ENCODE data around the gene FGF11.

Gene FGF11

DNA sequence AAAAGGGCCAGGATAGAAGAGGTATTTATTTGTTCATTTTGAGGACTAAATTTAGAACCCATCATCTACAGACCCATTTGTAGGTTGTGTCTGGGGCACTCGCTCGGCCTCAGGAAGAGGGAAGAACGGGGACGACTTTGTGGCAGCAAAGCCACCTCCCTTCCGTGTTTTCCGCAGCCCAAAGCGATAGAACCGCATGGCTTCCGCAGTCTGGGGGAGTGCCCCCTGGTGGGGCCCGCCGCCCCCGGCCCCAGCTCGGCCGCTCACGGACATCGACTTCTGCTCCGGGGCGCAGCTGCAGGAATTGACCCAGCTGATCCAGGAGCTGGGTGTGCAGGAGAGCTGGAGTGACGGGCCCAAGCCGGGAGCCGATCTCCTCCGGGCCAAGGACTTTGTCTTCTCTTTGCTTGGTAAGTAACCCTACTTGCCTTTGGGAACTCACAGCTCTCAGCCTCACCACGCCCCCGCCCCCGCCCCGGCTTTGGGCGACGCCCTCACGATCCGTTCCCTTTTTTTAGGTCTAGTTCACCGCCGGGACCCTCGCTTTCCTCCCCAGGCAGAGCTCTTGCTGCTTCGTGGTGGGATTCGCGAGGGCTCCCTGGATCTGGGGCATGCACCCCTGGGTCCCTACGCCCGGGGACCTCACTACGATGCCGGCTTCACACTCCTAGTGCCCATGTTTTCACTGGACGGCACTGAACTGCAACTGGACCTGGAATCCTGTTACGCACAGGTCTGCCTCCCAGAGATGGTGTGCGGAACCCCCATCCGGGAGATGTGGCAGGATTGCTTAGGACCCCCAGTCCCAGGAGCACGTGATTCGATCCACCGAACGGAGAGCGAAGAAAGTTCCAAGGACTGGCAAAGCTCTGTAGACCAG, 3.4 kb upstream of the FGF11 start:
- peak; percentile 54 for DNase-seq (ENCODE audit: extremely low spot score)
- ChIA-PET CTCF (interaction anchor here (0.8 to 5.3 kb wide), 19 partner anchors 10 to 251 kb away, joined by 3 to 43 read pairs (median 4); partner anchors contain the start of genes CHRNB1, POLR2A, SENP3 and SPEM2), POLR2A (interaction anchor here (0.5 to 1.8 kb wide), 4 partner anchors 32 to 110 kb away, joined by 3 to 12 read pairs (median 6); partner anchors contain the start of genes POLR2A and TMEM256)
- TF ChIP-seq, protein P1, sequence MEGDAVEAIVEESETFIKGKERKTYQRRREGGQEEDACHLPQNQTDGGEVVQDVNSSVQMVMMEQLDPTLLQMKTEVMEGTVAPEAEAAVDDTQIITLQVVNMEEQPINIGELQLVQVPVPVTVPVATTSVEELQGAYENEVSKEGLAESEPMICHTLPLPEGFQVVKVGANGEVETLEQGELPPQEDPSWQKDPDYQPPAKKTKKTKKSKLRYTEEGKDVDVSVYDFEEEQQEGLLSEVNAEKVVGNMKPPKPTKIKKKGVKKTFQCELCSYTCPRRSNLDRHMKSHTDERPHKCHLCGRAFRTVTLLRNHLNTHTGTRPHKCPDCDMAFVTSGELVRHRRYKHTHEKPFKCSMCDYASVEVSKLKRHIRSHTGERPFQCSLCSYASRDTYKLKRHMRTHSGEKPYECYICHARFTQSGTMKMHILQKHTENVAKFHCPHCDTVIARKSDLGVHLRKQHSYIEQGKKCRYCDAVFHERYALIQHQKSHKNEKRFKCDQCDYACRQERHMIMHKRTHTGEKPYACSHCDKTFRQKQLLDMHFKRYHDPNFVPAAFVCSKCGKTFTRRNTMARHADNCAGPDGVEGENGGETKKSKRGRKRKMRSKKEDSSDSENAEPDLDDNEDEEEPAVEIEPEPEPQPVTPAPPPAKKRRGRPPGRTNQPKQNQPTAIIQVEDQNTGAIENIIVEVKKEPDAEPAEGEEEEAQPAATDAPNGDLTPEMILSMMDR (IDR thresholded peaks at IDR 0.05; ENCODE audit: control extremely low read depth, extremely low read depth, low read depth, missing control alignments), result peak; percentile 17

DNA sequence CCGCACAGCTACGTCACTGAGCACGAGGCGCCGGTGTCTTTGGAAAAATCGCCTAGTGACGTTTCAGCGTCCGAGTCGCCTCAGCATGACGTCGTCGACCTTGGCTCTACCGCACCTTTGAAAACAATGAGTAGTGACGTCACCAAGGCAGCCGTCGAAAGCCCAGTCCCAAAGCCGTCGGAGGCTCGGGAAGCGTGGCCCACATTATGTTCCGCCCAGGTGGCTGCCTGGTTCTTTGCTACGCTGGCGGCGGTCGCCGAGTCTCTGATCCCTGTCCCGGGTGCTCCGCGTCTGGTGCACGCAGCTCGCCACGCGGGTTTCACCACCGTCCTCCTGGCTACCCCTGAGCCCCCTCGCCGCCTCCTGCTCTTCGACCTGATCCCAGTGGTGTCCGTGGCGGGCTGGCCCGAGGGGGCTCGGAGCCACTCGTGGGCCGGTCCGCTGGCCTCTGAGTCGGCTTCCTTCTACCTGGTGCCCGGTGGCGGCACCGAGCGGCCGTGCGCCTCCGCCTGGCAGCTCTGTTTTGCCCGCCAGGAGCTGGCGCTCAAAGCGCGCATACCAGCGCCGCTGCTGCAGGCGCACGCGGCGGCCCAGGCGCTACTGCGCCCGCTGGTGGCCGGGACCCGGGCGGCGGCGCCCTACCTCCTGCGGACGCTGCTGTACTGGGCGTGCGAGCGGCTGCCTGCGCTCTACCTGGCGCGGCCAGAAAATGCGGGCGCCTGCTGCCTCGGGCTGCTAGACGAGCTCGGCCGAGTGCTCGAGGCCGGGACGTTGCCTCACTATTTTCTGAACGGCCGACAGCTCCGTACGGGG, 2.5 kb upstream of the FGF11 start:
- POLR2A ChIA-PET, result interaction anchor here (1.2 to 1.8 kb wide), 2 partner anchors 33 to 47 kb away, joined by 6 to 12 read pairs; partner anchors contain the start of genes POLR2A and TMEM256
- peak; percentile 71 for DNase-seq (ENCODE audit: extremely low spot score)
- TF ChIP-seq, protein P1 (IDR thresholded peaks at IDR 0.05; ENCODE audit: control extremely low read depth, extremely low read depth, low read depth, missing control alignments), result peak; percentile 92
- CTCF ChIA-PET, result interaction anchor here (0.8 to 5.3 kb wide), 20 partner anchors 9 to 152 kb away, joined by 3 to 43 read pairs (median 4); partner anchors contain the start of genes CHRNB1, POLR2A, SENP3 and SPEM2

DNA sequence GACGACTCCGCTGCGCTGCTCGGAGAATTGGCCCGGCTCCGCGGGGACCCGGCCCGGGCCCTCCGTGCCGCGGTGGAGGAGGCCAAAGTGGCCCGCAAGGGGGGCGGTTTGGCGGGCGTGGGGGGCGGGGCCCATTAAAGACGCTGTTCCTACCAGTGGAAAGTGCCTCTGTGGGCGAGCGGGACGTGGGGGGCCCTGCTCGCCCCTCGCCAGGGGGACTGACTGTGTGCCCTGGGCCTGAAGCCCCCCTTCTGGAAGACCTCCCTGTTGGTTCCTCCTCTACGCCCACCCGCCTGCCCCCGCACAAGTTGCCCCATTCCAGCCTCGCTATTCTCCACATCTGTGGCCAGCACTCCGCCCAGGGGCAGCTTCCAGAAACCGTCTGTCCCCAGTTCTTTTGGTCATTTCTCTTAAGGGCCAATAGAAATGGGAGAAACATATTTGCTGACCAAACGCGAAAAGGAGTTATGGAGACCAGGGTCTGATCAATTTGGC, 1.9 kb upstream of the FGF11 start:
- no peak for DNase-seq (ENCODE audit: extremely low spot score)
- CTCF ChIA-PET, result interaction anchor here (0.9 to 5.3 kb wide), 17 partner anchors 8 to 152 kb away, joined by 3 to 43 read pairs (median 4); partner anchors contain the start of genes CHRNB1, POLR2A, SENP3 and SPEM2

DNA sequence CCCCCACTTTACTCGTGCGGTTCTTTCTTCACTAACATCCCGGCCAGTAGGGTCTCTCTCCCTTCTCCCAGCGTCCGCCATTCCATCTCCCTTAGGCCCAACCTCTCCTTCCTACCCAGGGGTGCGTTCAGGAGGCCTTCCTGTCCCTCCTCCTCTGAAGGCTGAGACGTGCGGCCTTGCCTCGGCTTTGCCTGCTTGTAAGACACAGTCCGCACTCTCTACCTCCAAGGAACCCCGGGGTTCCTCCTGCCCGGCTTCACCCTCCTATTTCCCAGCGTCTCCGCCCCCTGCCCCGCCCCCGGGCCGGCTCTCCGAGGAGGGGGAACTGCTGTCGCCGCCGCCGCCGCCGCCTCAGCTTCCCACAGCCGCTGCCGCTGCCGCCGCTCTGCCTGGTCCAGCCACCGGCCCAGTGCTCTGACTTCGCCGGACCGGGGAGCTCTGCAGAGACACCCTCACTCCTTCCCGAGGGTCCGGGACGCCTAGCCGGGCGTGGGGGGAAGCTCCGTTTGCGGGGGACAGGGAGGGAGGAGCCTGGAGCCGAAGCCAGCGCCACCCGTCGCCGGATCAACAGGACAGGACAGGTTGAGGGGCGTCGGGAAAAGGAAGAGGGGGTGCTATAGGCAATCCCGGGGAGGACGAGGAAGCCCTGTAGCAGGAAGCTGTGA, 1.2 kb upstream of the FGF11 start:
- TF ChIP-seq, protein P1 (IDR thresholded peaks at IDR 0.05; ENCODE audit: control extremely low read depth, extremely low read depth, low read depth, missing control alignments), result no peak
- peak; percentile 52 for DNase-seq (ENCODE audit: extremely low spot score)
- ChIA-PET CTCF (interaction anchor here (0.6 to 5.3 kb wide), 5 partner anchors 15 to 122 kb away, joined by 3 to 43 read pairs (median 27); partner anchors contain the start of genes SENP3, TMEM95 and TNFSF13), POLR2A (interaction anchor here (0.6 to 1.2 kb wide), 3 partner anchors 46 to 136 kb away, joined by 3 to 8 read pairs (median 3); partner anchors contain the start of gene POLR2A)

More for the DNA sequence above, 1.9 kb upstream of the FGF11 start:
- TF ChIP-seq, protein P1 (IDR thresholded peaks at IDR 0.05; ENCODE audit: control extremely low read depth, extremely low read depth, low read depth, missing control alignments), result no peak
- POLR2A ChIA-PET, result interaction anchor here (1.1 kb wide), 1 partner anchor 47 kb away, joined by 8 read pairs; the partner anchor contains the start of gene POLR2A

DNA sequence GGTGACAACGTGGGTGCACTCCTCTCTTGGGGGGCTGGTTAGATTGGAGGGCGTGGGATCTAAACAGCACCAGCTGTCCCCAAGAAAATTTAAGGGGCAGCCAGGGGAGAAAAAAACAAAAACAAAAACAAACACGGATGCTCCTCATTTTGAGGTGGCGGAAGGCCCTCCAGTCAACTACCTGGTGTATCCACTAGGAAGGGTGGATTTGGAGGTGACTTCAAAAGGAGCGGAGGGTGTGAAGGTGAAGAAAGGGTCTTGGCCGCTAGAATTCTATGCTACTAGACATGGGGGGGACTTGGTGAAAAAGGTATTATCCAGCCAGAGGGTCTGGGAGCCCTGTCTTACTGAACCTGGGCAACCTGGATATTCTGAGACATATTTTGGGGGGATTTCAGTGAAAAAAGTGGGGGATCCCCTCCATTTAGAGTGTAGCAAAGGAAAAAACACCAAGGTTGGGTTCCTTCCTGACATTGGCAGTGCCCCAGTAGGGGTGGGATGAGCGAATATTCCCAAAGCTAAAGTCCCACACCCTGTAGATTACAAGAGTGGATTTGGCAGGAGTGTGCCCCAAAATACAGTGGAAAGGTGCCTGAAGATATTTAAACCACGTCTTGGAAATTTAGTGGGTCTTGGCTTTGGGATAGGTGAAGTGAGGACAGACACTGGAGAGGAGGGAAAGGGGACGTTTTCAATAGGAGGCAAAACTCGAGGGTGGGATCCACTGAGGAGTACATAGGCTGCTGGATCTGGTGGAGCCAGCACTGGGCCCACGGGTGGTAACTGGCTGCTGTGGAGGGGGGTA, 454 bp upstream of the FGF11 start:
- CTCF ChIA-PET, result interaction anchor here (0.6 to 5.3 kb wide), 6 partner anchors 13 to 121 kb away, joined by 3 to 43 read pairs (median 17); partner anchors contain the start of genes SENP3, SPEM2, TMEM95 and TNFSF13
- POLR2A ChIA-PET, result interaction anchor here (0.6 to 1.2 kb wide), 3 partner anchors 45 to 135 kb away, joined by 3 to 8 read pairs (median 3); partner anchors contain the start of gene POLR2A
- no peak for DNase-seq (ENCODE audit: extremely low spot score)
- TF ChIP-seq, protein P1 (IDR thresholded peaks at IDR 0.05; ENCODE audit: control extremely low read depth, extremely low read depth, low read depth, missing control alignments), result no peak

Data from GM10248 (cell line).